Left colon (tissue), 2 donors: ENCODE data around the gene RPGRIP1L. TPM values are rescaled to one million over a fixed set of nuclear protein-coding genes. Genes with fewer than 3 reads are reported as not detected.
A peak's percentile ranks its signal among the peaks of the same experiment; 100 is the strongest.
"Not testable (repeated sequence)": the region's sequence is repeated elsewhere in the genome, so short reads cannot be mapped to it uniquely, and the experiment has no call there.

Experiments used
- ATAC-seq: fragments of 200-7000 bp; cut with Tn5 transposase; one replicate; pipeline ENCODE4 v1.9.1; 2020; ENCODE audit warnings: mild to moderate bottlenecking, moderate library complexity
- DNase-seq, 2 donors: peaks; one replicate each; pipeline ENCODE4 v3.0.0-alpha.2; 2020
- intact Hi-C, 2 donors: fragments of 100-400 bp; cut with DNase I in 1 of 2; cut with micrococcal nuclease in 1 of 2; formaldehyde crosslinking; loops; one replicate each; pipeline versions ENCODE4 v1.11.2 to v1.14.0; 2022; cut with DNase I, micrococcal nuclease
- total RNA-seq, 2 donors: library from RNA; stranded (reverse); fragmentation: NEBNext Ultra II Directional; extraction: Animal tissue kit (Norgen Biotek cat#: 25700); gene quantifications; one replicate each; pipeline ENCODE4 v1.2.1, GENCODE V29; 2021
- donor health status: DM: no; HTN: no; CAD: no.
- donor health status: DM: yes; HTN: yes; CAD: no.

RPGRIP1L gene
- total RNA-seq, 2 donors from 2014 or later, result 1.7 to 2.5 TPM

GRCh38 chr16:53714205-53715022, 10.8 kb upstream of the RPGRIP1L start:
- no peak for ATAC-seq
- intact Hi-C loops, result loop anchor here in 1 of 2 donors (10.0 kb wide), 1 partner anchor 120 kb away; no protein-coding TSS in a partner anchor

DNA sequence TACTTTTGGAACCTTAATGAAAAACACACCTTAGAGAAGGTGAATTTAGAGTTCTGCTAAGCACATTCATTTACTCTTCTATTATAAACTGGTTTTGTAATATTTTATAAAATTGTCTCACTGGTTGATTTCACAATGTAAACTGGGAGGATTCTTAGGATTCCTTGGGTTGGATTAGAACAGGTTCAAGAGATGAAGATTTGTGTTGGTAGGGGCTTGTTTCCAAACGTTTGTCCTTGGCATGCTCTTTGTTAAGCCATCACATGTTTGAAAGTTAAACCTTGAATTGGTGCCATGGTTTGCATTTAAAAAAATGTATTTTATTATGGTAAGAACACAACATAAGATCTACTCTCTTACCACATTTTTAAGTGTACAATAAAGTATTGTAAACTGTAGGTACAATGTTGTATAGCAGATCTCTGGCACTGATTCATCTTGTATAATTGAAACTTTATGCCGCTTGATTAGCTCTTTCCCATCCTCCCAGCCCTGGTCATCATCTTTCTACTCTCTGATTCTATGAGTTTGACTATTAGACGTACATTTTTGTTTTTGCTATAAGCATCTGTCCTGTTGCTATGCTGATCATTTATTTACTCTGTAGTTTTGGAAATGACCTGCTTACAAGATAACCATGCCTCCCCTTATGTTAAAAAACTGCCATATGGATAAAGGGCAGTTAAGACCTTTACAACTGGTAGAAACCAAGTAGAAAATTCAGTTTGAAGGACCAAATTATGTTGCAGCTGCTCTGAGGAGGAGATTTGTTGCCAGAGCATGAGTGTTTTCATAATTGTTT, 9.9 kb upstream of the RPGRIP1L start:
- ATAC-seq (peak; percentile 89), DNase-seq (no peak)
- intact Hi-C loops, result loop anchor here in 1 of 2 donors (10.0 kb wide), 1 partner anchor 121 kb away; no protein-coding TSS in a partner anchor

More at GRCh38 chr16:53714205-53715022, 10.8 kb upstream of the RPGRIP1L start:
- no peak for DNase-seq

- no peak for ATAC-seq
- intact Hi-C loops, result loop anchor here in 1 of 2 donors (10.0 kb wide), 1 partner anchor 123 kb away; no protein-coding TSS in a partner anchor
- DNase-seq, result no peak
Measured at GRCh38 chr16:53712065-53712464, 8.4 kb upstream of the RPGRIP1L start.

- ATAC-seq (no peak), DNase-seq (no peak)
- intact Hi-C loops, result loop anchor here in 1 of 2 donors (10.0 kb wide), 1 partner anchor 123 kb away; no protein-coding TSS in a partner anchor
Measured at GRCh38 chr16:53711390-53711789, 7.7 kb upstream of the RPGRIP1L start.

DNA sequence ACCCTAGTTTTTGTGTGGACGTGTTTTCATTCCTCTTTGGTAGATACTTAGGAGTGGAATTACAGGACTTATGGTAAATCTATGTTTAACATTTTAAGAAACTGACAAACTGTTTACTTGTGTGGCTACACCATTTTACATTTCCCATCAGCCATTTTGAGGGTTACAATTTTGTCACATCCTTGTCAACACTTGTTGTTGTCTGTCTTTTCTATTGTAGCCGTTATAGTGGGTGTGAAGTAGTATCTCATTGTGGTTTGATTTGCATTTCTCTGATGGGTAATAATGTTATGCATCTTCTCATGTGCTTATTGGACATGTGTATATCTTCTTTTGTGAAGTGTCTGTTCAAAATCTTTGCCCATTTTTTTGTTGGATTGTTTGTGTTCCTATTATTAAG, 4.8 kb upstream of the RPGRIP1L start:
- ATAC-seq, result no peak
- intact Hi-C loops, result no loop called here
- no peak for DNase-seq

- intact Hi-C loops, result no loop called here
Measured at GRCh38 chr16:53707671-53708070, 4.0 kb upstream of the RPGRIP1L start.

GRCh38 chr16:53704445-53704813, 770 bp upstream of the RPGRIP1L start:
- DNase-seq, result no peak
- ATAC-seq, result no peak
- intact Hi-C loops, result no loop called here

More at GRCh38 chr16:53707671-53708070, 4.0 kb upstream of the RPGRIP1L start:
- DNase-seq (no peak), ATAC-seq (no peak)

GRCh38 chr16:53698271-53698670, 5.4 kb downstream of the RPGRIP1L start:
- ATAC-seq, intact Hi-C loops, DNase-seq: not testable (repeated sequence)

DNA sequence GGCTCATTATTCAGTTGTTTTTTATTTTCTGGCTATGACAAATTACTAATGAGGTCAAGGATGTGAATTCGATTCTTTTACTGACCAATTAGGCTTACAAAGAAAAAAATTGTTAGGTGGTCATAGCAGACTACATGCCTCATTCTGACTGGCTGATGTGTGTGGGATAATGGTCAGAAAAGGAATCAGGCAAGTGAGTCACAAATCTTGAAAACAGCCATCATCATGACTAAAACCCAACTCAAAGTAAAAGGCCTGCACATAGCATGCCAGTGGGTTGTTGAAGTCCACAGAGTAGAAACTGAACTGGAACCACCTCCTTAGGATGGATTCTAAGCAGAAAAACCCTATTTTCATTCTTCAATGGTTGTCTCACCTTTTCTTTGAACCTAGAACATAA, 8.6 kb downstream of the RPGRIP1L start:
- ATAC-seq (no peak), DNase-seq (no peak)
- intact Hi-C loops, result no loop called here

DNA sequence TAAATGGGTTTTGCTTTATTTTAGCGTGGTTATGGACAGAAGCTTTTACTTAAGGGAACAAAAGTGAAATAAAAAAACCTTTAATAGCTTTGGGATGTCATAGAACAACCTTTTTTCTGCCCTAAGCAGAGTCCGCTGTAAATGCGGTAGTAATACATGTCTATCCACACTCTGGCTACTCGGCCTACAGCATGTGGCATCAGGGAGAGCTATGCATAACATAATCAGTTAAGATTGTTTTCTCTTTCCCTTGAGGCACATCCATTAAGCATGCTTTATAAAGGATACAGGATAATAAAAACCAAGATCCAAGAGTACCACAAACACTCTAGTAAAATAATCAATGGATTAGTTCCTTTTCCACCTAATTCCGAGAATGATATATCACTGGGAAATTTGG, 10.3 kb downstream of the RPGRIP1L start:
- intact Hi-C loops, result no loop called here
- DNase-seq, result no peak
- ATAC-seq, result no peak

DNA sequence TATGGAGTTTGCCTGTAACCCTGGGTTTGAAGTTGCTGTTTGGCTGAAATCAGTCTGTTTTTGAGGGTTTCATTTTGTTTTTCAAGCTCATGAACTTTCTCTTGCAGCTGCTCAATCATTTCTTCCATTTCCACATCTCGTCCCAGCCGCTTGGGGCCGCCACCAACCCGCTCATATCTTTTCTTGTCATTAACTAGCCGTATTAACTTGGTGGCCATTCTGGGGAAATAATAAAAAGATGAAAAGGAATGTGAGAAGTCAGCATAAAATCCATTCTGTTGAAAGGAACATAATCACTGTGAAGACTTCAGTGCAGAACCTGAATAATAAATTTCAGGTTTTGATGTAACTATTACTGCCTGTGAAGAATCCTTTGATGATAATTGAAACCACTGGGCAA, 11.5 kb downstream of the RPGRIP1L start:
- ATAC-seq, result no peak
- no peak for DNase-seq
- intact Hi-C loops, result no loop called here

DNA sequence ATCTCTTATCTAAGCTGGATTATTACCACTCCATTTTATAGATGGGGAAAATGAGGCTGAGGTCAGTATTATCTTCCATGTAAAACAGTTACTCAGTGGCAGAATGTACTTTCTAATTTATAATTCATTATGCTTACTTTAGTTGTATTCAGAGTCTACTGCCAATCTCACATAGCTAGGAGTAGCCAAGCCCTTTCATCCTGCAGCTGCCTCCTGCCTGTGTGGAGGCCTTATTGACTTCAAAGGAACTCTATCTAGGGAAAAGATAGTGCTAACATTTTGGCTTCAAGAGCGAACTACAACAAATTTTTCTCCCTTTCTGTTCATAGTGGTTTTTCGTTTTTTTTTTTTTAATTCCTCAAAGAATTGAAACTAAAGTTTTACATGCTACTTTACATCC, 12.9 kb downstream of the RPGRIP1L start:
- intact Hi-C loops, result no loop called here
- DNase-seq (no peak), ATAC-seq (no peak)

- no peak for ATAC-seq
- intact Hi-C loops, result no loop called here
- DNase-seq, result no peak
Measured at GRCh38 chr16:53689636-53690035, 14.0 kb downstream of the RPGRIP1L start.

GRCh38 chr16:53686710-53687109, 16.9 kb downstream of the RPGRIP1L start:
- no peak for DNase-seq
- intact Hi-C loops, result no loop called here
- ATAC-seq, result no peak

DNA sequence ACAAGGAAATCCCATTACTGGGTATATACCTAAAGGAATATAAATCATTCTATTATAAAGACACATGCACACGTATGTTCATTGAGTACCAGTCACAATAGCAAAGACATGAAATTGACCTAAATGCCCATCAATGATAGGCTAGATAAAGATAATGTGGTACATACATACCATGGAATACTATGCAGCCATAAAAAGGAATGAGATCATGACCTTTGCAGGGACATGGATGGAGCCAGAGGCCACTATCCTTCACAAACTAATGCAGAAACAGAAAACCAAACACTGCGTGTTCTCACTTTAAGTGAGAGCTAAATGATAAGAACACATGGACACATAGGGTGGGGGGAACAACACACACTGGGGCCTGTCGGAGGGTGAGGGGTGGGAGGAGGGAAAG, 18.3 kb downstream of the RPGRIP1L start:
- intact Hi-C loops, ATAC-seq, DNase-seq: not testable (repeated sequence)

GRCh38 chr16:53681354-53681753, 22.3 kb downstream of the RPGRIP1L start:
- intact Hi-C loops, result no loop called here
- ATAC-seq (no peak), DNase-seq (no peak)

DNA sequence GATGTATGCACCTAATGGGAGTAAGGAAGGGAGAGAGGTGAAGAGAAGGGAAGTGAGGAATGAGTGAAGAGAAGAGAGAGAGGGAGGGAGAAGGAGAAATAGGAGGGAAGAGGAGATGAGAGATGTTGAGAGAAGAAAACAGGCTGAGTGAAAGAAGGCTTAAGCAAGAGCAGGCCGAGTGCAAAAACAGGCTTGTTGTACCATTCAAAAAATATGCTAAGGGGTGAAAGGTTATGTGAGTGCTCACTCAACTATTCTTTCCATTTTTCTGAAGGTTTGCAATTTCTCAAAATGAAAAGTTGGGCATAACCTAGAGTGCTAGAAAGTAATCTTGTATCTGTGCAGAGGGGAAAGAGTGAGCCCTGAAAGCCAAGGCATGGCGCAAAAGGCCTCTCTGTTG, 22.9 kb downstream of the RPGRIP1L start:
- no peak for ATAC-seq
- no peak for DNase-seq
- intact Hi-C loops, result no loop called here

DNA sequence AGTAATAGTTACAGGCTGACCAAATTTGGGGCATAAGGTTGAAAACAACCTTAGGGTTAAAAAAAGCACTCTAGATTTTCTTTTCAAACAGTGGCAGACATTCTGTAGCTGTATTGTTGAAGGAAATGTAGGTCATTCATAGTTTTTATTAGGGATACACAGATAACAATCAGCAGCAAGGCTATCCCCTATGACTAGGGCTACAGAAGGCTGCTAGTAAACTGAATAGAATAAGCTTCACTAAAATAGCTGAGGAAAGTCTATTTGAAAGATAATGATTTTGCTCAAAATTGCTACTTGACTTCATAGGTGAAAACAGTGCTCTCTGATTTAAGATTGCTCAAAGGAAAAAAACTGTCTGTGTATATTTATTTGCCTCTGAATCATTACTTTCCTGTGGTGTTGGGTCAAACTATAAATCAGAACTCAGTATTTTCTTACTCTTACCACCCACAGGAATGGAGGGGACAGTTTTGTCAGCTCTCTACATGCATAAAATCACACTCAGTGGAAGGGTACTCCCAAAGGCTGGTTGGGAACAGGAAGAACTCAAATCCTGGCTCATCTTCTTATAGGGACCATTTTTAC, 24.8 kb downstream of the RPGRIP1L start:
- ATAC-seq (no peak), DNase-seq (no peak)
- intact Hi-C loops, result no loop called here

- intact Hi-C loops, result no loop called here
- ATAC-seq, result no peak
- no peak for DNase-seq
Measured at GRCh38 chr16:53678155-53678554, 25.5 kb downstream of the RPGRIP1L start.
